SK-N-SH treated with all-trans-retinoic acid at 6 μM for 48 hours (cell line): ENCODE data around the gene LENG9.

Experiments
- ARNTL ChIP-seq: fragments of 450-650 bp; formaldehyde crosslinking; IDR thresholded peaks from 2 replicates; pipeline ENCODE4 v1.5.0; 2020; ENCODE audit warnings: low read depth, mild to moderate bottlenecking, moderate library complexity, borderline replicate concordance
- PPARA ChIP-seq: fragments of 250-450 bp; sonication (Bioruptor Pico); IDR thresholded peaks from 2 replicates; pipeline ENCODE4 v1.5.0; 2020; ENCODE audit warnings: mild to moderate bottlenecking, borderline replicate concordance
- RARB ChIP-seq: fragments of 250-450 bp; sonication (Bioruptor Pico); IDR thresholded peaks from 2 replicates; pipeline ENCODE4 v1.8.0; 2021; ENCODE audit warnings: mild to moderate bottlenecking, moderate library complexity
- SNAI2 ChIP-seq: fragments of 250-450 bp; sonication (Bioruptor Pico); IDR thresholded peaks from 2 replicates; pipeline ENCODE4 v1.5.0; 2020; ENCODE audit warnings: mild to moderate bottlenecking, moderate library complexity
- TCF4 ChIP-seq: fragments of 250-450 bp; sonication (Bioruptor Pico); IDR thresholded peaks from 2 replicates; pipeline ENCODE4 v1.8.0; 2021; ENCODE audit warnings: mild to moderate bottlenecking, moderate library complexity, borderline replicate concordance
- ZFP3 ChIP-seq: fragments of 250-450 bp; sonication (Bioruptor Pico); IDR thresholded peaks from 2 replicates; pipeline ENCODE4 v1.5.0; 2020; ENCODE audit warnings: mild to moderate bottlenecking, moderate library complexity
- ZNF8 ChIP-seq: fragments of 450-650 bp; formaldehyde crosslinking; IDR thresholded peaks from 2 replicates; pipeline ENCODE4 v1.5.0; 2020; ENCODE audit warnings: mild to moderate bottlenecking, moderate library complexity
- TF ChIP-seq, protein P1 (sequence below): fragments of 250-450 bp; sonication (Bioruptor Pico); IDR thresholded peaks from 2 replicates; pipeline ENCODE4 v1.8.0; 2021; ENCODE audit warnings: low read depth, mild to moderate bottlenecking, moderate library complexity, borderline replicate concordance
- TF ChIP-seq, protein P2 (sequence below): fragments of 250-450 bp; sonication (Bioruptor Pico); IDR thresholded peaks from 2 replicates; pipeline ENCODE4 v1.5.1; 2021; ENCODE audit warnings: mild to moderate bottlenecking, moderate library complexity

DNA sequence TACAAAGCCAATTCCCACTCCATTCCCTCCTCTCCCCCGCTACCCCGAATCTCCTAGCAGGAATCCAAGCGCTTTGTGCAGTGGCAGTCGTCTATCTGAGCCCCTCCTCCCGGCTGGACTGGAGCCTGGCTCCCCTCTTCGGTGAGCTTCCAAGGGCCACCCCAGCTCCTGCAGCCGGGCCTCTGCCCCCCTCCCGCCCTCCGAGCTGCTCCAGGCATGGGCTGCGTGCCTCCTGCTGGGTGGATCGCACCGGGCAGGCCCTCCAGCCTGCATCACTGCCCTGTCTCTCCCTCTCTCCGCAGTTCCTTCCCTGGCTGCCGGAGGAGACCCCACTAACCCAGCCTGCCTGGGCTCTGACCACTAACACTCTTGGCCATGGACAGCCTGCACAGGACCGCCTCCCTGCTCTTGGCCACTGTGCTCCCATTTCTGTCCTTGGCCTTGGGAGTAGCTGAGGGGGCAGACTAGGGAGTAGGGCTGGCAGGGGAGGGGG is 27.5 kb downstream of the LENG9 start:
- no peak for TF ChIP-seq ZFP3 (CRISPR knock-in tag)
- no peak for TF ChIP-seq ZNF8 (CRISPR knock-in tag)
- TF ChIP-seq, protein P1, sequence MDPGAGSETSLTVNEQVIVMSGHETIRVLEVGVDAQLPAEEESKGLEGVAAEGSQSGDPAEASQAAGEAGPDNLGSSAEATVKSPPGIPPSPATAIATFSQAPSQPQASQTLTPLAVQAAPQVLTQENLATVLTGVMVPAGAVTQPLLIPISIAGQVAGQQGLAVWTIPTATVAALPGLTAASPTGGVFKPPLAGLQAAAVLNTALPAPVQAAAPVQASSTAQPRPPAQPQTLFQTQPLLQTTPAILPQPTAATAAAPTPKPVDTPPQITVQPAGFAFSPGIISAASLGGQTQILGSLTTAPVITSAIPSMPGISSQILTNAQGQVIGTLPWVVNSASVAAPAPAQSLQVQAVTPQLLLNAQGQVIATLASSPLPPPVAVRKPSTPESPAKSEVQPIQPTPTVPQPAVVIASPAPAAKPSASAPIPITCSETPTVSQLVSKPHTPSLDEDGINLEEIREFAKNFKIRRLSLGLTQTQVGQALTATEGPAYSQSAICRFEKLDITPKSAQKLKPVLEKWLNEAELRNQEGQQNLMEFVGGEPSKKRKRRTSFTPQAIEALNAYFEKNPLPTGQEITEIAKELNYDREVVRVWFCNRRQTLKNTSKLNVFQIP (CRISPR knock-in tag), result no peak
- TF ChIP-seq TCF4 (CRISPR knock-in tag), result no peak
- TF ChIP-seq RARB (CRISPR knock-in tag), result no peak
- TF ChIP-seq, protein P2, sequence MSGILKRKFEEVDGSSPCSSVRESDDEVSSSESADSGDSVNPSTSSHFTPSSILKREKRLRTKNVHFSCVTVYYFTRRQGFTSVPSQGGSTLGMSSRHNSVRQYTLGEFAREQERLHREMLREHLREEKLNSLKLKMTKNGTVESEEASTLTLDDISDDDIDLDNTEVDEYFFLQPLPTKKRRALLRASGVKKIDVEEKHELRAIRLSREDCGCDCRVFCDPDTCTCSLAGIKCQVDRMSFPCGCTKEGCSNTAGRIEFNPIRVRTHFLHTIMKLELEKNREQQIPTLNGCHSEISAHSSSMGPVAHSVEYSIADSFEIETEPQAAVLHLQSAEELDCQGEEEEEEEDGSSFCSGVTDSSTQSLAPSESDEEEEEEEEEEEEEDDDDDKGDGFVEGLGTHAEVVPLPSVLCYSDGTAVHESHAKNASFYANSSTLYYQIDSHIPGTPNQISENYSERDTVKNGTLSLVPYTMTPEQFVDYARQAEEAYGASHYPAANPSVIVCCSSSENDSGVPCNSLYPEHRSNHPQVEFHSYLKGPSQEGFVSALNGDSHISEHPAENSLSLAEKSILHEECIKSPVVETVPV (CRISPR knock-in tag), result no peak
- TF ChIP-seq PPARA (CRISPR knock-in tag), result no peak
- no peak for TF ChIP-seq SNAI2 (CRISPR knock-in tag)
- no peak for TF ChIP-seq ARNTL (CRISPR knock-in tag)
